Activated CD8-positive, alpha-beta memory T cell treated with anti-CD3 and anti-CD28 coated beads for 48 hours (primary cell): ENCODE data around the gene THRAP3.
"Not testable (repeated sequence)": the region's sequence is repeated elsewhere in the genome, so short reads cannot be mapped to it uniquely, and the experiment has no call there.

Source experiments
- DNase-seq, 3 experiments: peaks; one replicate each; pipeline ENCODE4 v3.0.0-alpha.2; 2020; ENCODE audit warnings: low read depth in 2 of 3, low spot score in 2 of 3

The THRAP3 gene

DNA sequence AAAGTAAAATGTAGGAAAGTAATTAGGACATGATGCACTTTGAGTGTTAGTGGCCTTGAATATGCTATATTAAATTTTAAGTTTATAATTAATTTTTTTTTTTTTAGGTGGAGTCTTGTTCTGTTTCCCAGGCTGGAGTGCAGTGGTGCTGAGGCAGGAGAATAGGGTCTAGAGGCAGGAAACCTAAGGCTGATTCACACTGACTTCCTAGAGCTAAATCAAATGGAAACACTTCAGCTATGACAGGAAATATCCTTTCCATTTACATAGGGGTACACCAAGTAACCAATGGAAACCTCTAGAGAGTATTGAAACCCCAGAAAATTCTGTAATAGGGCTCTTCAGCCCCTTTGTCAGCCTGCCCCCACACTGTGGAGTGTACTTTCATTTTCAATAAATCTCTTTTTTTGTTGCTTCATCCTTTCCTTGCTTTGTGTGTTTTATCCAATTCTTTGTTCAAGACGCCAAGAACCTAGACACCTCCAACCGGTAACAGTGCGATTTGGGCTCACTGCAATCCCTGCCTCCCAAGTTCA, 17.9 kb upstream of the THRAP3 start:
- DNase-seq: no peak

DNA sequence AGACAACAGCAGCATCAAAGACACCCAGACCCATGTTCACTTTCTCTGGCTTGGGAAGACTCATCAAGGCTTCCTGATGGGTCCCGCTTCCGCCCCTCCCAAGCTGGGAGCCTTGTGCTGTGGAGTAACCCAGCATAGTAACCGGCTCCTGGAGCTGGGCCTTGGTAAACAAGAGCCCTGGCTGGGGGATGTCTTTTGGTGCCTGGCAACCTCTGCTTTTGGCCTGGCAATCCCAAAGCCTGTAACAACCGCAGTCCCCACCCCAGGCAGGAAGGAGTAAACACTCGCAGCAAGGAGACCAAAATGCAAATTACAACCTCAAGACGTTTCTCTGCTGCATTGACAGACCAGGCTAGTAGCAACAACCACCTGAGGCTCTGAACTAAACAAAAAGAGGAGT, 16.9 kb upstream of the THRAP3 start:
- no peak for DNase-seq

DNA sequence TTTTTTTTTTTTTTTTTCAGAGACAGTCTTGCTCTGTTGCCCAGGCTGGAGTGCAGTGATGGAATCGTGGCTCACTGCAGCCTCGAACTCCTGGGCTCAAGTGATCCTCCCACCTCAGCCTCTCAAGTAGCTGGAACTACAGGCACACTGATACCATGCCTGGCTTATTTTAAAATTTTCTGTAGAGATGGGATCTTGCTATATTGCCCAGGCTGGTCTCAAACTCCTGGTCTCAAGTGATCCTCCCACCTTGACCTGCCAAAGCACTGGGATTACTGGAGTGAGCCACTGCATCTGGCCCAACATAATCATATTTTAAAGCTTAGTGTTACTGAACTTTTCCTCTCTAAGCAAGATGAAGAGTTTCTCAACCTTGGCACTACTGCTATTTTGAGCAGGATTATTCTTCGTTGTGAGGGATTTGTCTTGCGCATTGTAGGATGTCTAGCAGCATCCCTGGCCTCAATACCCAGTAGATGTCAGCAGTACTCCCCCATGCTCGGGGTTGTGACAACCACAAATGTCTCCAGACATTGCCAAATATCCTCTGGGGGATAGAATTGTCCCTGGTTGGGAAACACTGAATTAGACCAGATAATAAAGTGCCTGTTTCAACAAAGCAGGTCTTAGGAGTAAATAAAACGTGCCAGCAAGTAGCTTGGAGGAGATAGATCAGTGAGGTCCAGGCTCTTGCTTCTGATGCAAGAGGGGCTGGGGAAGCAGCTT, 15.1 kb upstream of the THRAP3 start:
- DNase-seq: no peak

DNA sequence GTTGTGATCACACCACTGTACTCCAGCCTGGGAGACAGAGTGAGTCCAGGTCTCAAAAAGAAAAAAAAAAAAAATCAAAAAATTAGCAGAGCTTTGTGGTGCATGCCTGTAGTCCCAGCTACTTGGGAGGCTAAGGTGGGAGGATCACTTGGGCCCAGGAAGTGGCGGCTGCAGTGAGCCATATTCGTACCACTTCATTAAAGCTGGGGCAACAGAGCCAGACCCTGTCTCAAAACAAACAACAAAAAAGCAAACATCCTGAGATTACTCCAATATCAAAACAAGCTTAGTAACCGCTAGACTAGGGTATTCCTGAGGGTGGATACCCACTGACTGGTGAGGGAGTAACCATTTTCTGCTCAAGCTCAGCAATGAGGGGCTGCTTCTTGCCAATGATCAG, 12.9 kb upstream of the THRAP3 start:
- DNase-seq: no peak

DNA sequence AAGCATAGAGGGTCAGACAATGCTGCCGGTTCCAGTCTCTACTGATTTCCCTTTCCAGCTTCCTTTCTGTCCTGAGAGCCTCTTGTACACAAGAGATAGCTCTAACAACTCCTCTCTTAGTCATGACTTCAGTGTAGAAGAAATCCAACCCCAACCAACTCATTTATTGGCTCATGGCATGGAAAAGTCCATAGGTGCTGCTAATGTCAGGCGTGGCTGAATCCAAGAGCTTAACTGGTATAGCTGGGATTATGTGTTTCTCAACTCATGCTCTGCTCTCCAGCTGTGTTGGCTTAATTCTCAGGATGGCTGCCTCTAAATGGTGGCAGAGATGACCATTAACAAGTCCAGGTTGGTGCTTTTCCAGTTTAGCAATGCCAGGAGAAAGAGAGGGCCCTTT, 12.4 kb upstream of the THRAP3 start:
- no peak for DNase-seq

DNA sequence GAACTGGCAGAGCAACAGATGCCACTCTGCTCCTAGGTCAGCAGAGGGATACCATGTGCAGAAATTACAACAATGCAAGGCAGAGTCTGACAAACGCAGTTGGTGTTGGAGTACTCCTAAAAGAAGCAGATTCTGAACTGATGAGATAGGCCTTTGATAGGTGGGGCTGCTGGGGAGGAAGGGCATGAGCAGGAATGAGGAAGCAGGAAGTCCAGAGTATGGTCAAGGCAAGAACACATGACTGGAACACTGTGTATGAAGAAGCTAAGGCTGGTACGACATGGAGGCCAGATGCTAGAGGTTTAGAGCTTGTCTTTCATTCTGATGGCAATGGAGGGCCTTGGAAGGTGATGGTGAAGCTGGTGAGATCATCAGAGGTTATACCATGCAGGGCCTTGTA, 11.5 kb upstream of the THRAP3 start:
- DNase-seq: no peak

DNA sequence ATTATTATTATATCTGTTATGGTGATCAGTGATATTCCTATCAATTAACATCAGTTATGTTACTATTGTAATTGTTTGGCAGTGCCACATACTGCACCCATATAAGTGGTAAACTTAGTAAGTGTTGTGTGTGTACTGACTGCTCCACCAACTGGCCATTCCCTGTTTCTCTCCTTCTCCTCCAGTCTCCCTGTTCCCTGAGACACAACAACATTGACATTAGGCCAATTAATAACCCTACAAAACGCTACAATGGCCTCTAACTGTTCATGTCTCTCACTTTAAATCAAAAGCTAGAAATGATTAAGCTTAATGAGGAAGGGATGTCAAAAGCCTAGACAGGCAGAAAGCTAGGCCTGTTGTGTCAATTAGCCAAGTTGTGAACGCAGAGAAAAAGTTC, 6.6 kb upstream of the THRAP3 start:
- DNase-seq: no peak

DNA sequence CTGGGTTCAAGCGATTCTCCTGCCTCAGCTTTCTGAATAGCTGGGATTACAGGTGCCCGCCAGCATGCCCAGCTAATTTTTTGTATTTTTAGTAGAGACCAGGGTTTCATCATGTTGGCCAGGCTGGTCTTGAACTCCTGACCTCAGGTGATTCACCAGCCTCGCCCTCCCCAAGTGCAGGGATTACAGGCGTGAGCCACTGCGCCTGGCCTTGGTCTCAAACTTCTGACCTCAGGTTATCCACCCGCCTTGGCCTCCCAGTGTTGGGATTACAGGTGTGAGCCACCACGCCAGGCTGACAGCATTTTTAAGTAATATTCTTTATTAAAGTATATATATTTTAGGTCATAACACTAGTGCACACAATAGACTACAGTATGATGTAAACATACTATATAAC, 2.3 kb upstream of the THRAP3 start:
- not testable (repeated sequence) for DNase-seq

DNA sequence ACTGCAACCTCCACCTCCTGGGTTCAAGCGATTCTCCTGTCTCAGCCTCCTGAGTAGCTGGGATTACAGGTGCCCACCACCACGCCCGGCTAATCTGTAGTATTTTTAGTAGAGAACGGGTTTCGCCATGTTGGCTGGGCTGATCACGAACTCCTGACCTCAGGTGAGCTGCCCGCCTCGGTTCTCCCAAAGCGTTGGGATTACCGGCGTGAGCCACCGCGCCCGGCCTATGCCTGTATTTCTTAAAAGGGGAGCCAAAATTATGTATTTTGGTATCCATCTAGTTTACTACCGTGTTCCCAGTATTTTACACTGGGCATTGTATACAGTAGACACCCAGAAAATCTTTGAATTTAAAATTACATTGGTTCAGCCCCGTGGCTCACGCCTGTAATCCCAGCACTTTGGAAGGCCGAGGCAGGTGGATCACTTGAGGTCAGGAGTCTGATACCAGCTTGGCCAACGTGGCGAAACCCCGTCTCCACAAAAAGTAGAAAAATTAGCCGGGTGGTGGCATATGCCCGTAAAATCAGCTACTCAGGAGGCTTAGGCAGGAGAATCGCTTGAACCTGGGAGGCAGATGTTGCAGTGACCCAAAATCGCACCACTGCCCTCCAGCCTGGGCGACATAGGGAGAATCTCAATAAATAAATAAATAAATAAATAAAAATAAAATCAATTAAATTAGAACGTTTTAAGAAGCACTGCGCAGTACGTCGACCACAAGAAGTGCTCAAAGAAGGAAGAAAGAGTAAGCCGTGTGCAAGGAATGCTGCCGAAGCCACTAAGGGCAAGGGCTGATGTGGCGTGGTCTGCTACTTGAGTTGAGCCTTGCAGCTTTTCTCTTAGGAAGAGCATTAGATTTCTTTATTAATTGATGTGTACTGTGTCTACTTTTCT, 1.5 kb upstream of the THRAP3 start:
- DNase-seq: no peak

DNA sequence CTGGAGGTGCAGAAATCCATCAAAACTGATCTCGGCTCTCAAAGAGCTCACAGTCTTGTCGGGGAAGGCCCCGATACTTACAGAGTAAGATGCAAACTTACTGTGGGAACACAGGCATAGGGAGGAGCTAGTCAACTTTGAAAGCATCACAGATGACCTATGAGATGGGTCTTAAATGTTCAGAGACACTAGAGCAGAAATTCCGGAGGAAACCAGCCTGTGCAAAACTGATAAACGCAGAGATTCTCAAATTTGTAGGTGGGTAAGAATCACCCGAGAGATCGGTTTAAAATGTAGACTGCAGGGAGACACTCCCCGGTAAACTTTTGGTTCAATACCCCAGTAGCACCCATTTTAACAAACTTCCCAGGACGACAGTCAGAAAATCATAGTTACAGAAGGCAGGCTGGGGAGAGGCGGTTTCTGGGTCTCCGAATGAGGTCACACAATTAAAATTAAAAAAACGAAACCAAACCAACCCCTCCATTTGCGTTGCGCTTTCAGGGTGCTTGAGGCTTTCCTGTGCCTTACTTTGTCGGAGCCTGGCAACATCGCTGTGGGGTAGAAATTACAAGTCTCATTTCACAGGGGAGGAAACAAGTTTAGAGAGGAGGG, 755 bp upstream of the THRAP3 start:
- no peak for DNase-seq

DNA sequence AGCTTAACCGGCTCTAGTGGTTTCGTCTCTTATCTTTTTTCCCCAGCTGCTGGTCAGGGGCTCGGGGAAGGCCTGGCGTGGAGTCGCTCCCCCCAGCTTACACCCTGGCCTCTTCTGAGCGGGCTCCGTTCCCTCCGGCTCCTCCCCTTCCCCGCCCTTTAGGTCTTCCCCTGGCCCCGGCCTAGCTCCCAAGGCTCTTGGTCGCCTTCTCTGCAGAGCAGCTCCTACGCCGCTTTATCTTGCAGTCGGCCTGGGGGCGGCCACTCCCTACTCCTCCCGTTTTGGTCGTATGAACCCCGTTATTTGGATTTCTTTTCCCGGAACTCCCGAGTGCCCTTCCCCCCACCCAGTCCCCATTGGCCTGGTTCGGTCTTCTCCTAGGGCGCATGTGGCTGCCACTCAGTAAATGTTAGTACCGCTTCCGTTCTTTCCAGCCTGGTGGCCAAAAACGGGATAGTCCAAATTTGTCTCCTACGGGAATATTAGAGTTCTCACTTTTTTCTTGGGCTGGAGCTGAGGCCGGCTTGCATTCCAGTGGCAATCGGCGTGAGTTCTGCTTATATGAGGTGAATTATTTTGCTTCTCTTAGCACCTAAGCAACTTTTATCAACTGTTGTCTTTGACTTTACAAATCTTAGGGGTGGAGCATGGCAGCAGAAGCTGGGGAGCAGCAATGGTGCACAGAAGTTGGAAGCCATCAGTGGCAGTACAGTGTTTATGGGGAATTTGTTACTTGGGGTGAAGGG, 467 bp downstream of the THRAP3 start:
- no peak for DNase-seq

DNA sequence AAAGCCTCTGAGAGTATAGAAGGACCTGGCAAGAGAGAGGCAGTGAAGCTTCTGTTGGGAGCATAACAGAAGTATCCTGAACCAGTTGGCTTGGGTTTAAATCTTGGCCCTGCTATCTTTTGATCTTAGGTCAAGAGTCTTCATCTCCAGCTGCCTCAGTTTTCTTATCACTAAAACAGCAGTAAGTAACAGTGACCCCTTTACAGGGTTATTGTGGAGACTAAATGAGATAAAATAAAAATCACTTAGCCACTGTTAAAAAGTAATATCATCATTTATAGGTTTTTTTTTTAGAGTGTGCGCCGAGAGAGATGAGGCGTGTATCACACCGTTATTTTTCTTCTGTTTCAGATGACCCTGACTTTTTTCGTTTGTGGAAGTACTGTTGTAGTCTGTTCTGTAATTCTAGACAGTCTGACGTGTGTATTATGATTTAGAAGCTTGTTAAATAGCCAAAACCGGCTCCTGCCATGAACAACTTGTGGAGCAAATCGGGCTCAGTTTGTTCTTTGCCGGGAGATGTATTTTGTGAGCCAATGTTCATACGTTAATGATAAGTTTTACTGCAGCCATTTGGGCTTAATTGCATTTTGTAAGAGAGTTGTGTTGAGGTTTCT, 1.1 kb downstream of the THRAP3 start:
- no peak for DNase-seq

DNA sequence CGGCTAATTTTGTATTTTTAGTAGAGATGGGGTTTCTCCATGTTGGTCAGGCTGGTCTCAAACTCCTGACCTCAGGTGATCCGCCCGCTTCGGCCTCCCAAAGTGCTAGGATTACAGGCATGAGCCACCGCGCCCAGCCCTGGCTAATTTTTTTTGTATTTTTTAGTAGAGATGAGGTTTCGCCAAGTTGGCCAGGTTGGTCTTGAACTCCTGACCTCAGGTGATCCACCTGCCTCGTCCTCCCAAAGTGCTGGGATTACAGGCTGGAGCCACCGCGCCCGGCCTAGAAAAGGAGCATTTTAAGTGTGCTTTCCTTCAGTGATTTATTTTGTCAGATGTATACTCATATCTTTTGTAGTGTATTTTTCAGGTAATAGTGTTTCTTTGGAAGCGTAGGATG, 6.0 kb downstream of the THRAP3 start:
- not testable (repeated sequence) for DNase-seq

DNA sequence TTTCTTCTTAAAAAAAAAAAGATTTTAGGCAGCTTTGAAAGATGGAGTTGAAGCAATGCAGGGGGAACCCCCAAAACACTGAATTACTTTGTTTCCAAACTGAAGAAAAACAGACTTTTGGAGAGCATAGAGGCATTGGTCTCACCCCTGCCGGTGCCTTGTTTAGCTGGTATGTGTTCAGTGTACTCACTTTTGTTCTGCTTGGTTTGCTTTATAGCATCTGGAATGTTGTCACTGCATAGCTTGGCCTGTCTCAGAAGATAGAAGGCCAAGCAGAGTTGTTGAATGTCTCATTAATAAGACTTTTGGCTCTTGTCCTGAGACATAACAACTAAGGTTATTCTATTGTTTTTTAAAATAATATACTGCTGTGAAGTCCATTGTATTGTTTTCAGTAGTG, 6.9 kb downstream of the THRAP3 start:
- DNase-seq: no peak

DNA sequence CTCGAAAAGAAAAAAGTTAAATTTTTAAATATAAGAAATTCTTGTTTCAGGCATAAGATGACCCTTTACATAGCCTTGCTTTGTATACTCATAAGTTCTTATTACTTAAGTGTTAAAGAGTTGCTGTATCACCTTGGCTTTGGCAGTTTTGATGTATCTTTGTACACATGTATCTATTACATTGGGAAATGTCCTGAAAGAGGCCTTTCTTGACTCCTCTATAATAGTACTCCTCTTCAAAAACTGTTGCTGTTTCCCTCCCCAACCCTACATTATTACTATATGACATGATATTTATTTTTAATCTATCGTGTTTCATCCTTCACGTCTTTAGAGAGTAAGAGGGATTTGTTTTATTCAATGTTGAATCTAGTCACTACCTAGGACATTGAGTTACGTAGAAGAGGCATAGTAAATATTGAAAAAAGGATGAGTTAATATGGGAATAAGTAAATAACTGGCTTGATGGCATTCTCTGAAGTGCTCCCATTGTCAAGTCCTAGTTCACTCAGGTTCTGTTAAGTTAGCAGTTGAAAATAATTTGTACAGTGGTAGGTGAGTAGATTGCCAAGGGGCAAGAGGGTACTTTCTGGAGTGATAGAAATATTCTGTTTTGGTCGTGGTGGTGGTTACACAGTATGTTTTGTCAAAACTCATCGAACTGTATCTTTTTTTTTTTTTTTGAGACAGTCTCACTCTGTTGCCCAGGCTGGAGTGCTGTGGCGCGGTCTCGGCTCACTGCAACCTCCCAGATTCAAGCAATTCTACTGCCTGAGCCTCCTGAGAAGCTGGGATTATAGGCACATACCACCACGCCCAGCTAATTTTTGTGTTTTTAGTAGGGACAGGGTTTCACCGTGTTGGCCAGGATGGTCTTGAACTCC, 8.2 kb downstream of the THRAP3 start:
- DNase-seq: no peak

DNA sequence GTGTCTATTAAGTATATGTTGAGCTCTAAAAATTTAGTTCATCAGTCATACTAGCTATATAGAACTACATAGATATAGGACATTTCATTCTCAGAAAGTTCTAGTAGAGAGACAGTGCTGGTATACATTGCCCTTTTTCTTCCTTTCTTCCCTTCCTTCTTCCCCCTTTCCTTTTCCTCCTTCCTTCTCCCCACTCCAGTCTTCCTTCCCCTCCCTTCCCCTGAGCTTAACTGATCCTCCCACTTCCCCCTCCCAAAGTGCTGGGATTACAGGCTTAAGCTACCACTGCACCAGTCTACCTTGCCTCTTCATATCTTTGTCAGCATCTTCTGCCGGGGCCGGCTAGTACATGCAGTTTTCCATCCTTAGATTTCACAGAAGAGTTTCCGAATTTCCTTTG, 12.1 kb downstream of the THRAP3 start:
- no peak for DNase-seq

DNA sequence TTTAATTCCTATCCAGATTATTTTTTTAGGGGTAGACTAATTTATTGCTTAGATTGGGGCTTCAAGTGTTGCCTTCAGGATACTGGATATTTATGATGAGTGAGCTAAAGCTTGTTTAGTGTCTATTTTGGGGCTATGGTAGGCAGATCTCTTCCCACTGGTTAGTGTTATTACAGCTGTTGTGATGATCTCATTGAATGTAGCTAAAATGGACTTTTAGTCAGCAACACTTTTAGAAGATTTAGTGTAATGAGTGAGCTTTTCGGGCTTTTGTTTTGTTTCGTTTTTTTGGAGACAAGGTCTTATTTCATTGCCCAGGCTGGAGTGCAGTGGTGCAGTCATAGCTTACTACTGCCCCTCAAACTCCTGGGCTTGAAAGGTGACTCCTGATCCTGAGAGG, 14.2 kb downstream of the THRAP3 start:
- DNase-seq: no peak

DNA sequence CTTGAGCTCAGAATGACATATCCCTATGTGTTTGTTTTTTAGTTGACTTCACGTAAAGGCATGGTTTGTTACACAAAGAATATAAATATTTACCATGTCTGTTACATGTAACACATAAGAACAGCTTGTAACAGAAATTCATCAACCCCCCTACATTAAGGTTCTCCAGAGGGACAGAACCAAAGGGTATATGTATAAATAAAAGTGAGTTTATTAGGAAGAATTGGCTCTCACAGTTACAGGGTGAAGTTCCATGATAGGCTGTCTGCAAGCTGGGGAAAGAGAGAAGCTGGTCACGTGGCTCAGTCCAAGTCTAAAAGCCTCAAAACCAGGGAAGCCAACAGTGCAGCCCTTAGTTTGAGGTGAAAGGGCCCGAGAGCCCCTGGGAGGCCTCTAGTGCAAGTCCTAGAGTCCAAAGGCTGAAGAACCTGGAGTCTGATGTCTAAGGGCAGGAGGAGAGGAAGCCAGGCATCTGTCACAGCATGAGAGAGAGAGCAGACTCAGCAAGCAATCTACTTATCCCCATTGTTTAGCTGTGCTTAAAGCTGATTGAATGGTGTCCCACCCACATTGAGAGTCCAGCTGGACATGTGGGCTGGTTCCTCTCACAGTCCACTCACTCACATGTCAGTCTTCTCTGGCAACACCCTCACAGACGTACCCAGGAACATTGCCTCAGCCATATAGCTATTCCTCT, 15.8 kb downstream of the THRAP3 start:
- no peak for DNase-seq

DNA sequence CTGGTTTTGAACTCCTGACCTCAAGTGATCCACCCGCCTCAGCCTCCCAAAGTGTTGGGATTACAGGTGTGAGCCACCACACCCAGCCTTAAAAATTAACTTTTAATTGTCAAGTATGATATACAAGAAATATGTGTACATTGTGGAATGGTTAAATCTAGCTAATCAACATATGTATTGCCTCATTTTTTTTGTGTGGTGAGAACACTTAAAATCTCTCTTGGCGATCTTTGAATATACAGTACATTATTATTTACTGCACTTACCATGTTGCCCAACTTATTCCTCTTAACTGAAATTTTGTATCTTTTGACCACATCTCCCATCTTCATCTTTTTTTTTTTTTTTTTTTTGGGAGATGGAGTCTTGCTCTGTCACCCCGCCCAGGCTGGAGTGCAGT, 23.3 kb downstream of the THRAP3 start:
- DNase-seq: no peak
